GM19463 (cell line): ENCODE results near the gene TPCN2.
"Not testable (repeated sequence)": the region's sequence is repeated elsewhere in the genome, so short reads cannot be mapped to it uniquely, and the experiment has no call there.

Source experiments
- ATAC-seq: cut with Tn5 transposase; IDR thresholded peaks from one replicate; pipeline ENCODE4 v1.9.1; 2021; ENCODE audit warnings: mild to moderate bottlenecking, moderate library complexity; ENCODE audit not compliant: unreplicated experiment

The TPCN2 gene

DNA sequence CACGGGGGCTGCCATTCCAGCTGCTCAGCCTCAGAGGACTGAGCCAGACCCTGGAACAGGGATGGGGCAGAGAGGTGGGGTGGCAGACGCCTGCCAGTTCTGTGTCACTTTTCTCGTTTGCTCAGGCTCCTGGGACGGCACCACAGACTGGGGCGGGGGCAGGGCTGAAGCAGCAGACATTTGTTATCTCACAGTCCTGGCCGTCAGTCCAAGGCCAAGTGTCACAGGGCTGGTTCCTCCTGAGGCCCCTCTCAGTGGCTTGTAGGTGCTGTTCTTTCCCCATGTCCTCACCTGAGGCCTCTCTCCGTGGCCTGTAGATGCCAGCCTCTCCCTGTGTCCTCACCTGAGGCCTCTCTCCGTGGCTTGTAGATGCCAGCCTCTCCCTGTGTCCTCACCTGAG lies 24.7 kb downstream of the TPCN2 start:
- ATAC-seq: no peak

GRCh38 chr11:69074375-69075140 lies 25.8 kb downstream of the TPCN2 start:
- ATAC-seq: no peak

DNA sequence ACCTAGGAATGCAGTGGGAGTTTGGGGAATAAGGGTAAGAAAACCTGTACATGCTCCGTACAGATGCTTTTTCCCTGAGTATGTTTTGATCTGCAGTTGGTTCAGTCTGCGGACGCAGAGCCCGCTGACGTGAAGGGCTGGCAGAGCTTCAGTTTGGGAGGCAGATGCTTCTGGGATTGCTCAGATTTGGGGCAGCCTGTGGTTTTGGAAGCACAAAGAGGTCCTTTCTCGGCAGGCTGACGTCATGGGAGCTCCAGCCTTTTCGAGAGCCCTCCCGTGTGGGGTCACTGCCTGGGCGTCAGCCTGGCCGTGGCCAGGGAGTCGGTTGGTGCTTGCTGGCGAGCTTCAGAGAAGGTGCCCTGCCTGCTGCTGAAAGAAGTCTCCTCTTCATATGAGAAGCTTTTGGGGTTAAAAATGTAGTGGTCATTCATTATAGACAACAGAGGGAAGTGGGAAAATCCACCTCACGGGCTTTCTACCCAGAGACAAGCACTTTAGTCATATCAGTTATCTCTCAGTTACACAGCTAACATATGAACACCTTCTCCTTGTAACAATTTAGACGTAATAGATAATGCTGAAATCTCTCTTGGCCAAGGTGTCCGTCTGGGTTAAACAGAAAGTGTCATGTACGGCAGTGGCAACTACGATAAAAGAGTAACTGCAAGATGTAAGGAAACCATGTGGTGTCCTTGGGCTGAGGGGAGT lies 26.8 kb downstream of the TPCN2 start:
- no peak for ATAC-seq

- no peak for ATAC-seq
Measured at GRCh38 chr11:69076129-69076791, 27.5 kb downstream of the TPCN2 start.

GRCh38 chr11:69076977-69077376 lies 28.2 kb downstream of the TPCN2 start:
- ATAC-seq: not testable (repeated sequence)

- ATAC-seq: no peak
Measured at GRCh38 chr11:69078508-69078907, 29.8 kb downstream of the TPCN2 start.

DNA sequence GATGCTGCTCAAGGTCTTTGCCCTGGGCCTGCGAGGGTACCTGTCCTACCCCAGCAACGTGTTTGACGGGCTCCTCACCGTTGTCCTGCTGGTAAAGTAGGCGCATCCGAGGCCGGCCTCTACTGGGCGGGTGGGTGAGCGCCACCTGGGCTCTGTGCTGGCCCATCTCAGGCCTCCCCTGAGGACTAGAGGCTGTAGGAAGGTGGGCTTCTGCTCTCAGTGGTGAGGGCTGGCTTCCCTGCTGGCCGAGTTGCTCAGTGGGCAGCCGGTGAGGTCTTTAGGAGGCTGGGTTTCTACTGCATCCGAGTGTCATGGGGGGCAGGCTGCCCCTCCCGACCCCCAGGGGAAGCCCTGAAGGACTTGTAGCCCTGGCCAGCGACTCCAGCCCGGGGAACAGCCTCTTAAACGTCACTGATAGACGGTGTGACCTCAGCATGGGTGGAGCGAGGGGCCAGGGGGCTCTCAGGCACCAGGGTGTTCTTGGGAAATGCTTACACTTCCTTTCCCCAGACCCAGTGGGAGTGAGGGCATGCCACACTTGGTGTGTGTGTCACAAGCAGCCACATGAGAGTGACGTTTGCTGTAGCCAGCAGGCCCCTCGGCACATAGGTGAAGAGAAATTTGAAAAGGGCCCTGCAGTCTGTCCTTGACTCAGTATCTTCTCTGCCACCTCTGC lies 30.3 kb downstream of the TPCN2 start:
- no peak for ATAC-seq

GRCh38 chr11:69079661-69080256 lies 31.0 kb downstream of the TPCN2 start:
- ATAC-seq: no peak

- no peak for ATAC-seq
Measured at GRCh38 chr11:69080257-69080995, 31.7 kb downstream of the TPCN2 start.

- no peak for ATAC-seq
Measured at GRCh38 chr11:69081180-69081579, 32.4 kb downstream of the TPCN2 start.

DNA sequence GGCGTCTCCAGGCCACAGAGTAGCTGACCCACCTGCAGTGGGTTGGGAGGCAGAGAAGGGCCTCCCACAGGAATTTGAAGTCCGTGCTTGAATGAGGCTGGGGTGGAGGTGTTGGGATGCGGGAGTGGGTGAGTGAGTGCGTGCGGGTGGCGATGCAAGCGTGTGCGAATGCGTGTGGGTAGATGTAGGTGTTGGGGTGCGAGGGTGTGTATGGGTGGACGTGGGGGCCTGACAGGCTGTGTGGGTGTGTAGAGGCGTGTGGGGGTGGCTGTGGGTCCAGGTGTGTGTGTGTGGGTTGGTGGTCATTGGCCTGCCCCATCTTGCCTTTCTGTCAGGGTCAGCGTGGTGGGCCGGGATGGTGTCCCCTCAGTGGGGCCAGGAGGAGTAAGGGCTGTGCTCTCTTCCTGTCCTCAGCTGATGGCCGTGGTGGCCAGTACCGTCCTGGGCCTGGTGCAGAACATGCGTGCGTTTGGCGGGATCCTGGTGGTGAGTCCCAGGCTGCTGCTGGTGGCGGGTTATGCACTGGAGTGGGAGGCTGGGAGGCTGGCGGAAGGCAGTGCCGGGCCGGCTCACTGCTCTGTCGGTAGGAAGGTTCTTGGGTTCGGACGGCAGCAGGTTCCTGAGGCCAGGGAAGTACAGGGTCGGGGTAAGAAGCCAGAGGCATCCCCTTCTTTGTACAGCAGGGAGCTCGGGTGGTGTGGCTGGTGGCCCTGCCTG lies 35.0 kb downstream of the TPCN2 start:
- ATAC-seq: no peak

GRCh38 chr11:69084371-69084770 lies 35.6 kb downstream of the TPCN2 start:
- no peak for ATAC-seq

GRCh38 chr11:69085490-69086095 lies 36.9 kb downstream of the TPCN2 start:
- ATAC-seq: no peak

DNA sequence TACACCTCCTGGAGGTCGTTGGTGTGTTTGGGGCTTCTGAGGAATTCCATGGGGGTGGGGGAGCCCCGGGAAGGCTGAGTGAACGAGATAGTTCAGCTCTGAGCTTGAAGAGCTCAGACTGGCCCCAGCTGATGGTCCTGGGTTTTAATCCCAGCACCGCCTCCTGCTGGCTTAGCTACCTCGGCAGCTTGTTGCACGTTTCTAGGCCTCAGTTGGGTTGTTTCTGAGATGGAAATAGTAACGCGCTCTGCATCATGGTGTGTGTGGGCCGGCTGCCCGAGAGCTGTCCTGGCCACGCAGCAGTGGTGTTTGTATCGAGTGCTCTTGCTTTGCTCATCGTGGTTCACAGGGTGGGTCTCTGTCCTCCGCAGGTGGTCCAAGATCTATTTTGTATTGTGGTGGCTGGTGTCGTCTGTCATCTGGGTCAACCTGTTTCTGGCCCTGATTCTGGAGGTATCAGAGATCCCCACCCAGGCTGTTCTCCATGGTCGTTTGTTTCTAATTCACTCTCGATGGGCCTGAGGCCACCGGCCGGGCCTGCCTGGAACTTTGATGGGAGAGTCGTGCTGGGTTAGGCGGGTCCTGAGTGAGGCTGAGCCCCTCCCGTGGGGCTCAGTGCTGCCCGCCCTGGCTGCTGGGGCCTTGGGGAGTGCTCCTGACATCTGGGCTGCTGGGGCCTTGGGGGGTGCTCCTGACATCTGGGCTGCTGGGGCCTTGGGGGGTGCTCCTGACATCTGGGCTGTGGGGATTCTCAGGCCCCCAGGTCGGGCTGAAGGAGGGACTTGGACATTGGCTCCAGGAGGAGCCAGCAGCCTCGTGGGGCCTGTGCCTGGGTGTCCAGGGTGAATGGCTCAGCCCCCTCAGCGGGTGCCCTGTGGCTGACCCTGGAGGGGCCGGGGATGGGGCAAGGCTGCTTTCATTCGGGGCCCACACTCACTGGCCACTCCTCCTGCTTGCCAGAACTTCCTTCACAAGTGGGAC lies 37.7 kb downstream of the TPCN2 start:
- no peak for ATAC-seq

GRCh38 chr11:69087133-69087524 lies 38.4 kb downstream of the TPCN2 start:
- ATAC-seq: no peak

DNA sequence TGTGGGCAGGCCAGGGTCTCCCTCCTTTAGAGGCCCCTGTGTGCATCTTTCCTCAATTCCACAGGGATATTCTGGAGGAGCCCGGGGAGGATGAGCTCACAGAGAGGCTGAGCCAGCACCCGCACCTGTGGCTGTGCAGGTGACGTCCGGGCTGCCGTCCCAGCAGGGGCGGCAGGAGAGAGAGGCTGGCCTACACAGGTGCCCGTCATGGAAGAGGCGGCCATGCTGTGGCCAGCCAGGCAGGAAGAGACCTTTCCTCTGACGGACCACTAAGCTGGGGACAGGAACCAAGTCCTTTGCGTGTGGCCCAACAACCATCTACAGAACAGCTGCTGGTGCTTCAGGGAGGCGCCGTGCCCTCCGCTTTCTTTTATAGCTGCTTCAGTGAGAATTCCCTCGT lies 39.1 kb downstream of the TPCN2 start:
- ATAC-seq: no peak

DNA sequence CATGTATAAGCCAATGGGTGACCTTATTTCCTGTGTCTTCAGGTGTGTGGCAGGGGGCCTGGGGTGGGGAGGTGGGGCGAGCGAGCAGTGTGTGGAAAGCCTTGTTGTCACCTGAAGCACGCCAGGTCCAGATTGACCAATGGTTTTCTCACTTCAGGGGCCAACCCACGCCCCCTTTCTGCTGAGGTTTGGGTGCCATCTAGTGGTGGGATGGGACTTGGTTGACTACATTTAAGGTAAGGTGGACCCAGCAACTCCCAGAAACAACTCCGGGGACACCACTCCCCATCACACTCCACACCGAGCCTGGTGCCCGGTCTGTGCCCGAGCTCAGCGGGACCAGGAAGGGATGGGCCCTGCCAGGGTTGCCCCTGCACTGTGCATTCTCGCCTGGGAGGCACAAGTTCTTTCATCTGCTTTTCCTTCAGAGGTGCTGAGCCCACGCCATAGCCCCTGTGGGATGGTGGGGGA lies 40.0 kb downstream of the TPCN2 start:
- ATAC-seq: no peak

DNA sequence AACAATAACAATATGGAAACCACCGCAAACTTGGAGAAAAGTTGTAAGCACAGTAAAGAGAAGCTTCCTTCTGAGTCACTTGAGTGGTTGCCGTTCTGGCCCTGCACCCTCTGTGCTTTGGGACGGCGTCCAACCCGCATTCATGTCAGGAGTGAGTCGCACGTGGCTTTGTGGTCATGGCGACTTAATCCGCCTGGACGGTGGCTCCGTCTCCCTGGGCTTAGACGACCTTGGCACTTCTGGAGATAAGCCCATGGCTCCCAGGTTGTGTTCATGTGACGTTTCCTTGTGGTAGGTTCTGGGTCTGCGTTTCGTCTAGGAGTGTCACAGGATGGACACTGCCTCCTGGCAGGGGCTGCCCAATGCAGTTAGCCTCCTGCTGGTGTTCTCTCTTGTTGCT lies 40.5 kb downstream of the TPCN2 start:
- no peak for ATAC-seq
